Epithelial cell of esophagus (primary cell): ENCODE results near the gene TMEM35B.

ENCODE experiments used
- DNase-seq: peaks from one replicate; pipeline ENCODE4 v3.0.0; 2010; ENCODE audit warnings: low read depth
- H3K4me3 ChIP-seq: 2 replicates; pipeline ENCODE4 v1.5.1; 2011; ENCODE audit warnings: mild to moderate bottlenecking, low read length, control low read depth
- CTCF ChIP-seq: IDR thresholded peaks from 2 replicates; pipeline ENCODE4 v1.5.1; 2011; ENCODE audit warnings: low read depth, mild to moderate bottlenecking, low read length, control low read depth, inconsistent platforms; ENCODE audit not compliant: insufficient read depth; ENCODE audit errors: missing control alignments

Gene TMEM35B

DNA sequence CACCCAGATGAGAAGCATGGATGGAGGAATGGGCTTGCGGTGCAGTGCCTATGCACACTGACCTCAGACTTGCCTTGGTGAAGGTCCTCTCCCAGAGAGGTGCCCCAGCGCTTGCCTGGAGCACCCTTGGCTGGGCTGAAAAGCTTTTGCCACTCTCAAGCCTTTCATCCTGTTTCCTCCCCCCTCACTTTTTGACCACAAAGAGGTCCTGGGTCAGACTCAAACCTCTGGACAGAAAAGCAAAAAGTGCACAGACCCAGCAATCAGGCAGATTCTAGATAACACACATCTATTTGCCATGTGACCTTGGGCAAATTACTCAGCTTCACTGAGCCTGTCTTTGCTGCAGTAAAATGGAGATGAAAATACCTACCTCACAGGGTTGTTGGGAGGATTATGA, 7.3 kb downstream of the TMEM35B start:
- no peak for DNase-seq
- no peak overlapping the region for H3K4me3 ChIP-seq
- TF ChIP-seq CTCF = no peak

DNA sequence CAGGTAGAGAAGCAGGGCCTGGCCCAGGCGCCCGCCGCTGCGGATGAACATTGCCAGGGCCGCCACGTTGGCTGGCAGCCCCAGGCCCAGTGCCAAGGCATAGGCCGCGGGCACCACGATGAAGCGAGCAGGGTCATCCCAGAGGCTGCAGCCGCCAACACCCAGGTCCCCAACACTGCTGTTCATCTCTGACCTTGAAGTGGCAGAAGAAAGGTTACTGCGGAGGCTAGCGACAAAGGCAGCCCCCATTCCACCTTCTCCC, 8.0 kb downstream of the TMEM35B start:
- DNase-seq = no peak
- H3K4me3 ChIP-seq = no peak overlapping the region
- no peak for TF ChIP-seq CTCF

DNA sequence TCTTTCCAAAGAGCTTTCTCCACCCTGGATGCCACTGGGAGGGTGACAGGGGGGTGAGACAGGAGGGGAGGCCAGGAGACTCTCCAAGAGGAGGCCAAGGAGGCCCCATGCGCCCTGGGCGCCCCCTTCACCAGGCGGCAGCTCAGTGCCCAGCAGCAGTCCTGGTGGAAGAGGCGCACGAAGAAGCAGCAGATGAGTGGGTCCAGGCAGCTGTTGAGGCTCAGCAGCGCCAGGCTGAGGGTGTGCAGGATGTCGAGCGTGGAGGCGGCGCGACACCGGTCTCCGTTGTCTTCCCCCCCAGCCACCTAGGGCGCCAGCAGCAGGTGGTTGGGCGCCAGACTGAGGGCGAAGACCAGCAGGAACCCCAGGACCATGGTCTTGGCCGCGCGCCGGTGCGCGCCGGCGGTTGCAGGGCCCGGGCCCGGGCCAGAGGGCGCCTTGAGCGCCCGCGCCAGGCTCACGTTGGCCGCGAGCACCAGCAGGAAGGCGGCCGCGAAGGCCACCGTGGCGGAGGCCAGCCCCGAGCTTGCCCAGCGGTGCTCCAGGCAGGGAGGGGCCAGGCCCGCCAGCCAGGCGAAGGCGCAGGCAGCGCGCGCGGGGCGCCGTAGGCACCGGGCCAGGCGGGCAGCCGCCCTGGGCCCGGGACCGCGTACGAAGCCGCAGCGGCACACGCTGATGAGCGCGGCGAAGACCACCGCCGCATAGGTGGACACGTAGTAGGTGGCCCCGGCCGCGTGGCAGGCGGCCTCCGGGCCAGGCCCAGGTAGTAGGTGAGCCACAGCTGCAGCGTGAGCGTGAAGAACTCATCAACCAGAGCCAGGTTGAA, 8.6 kb downstream of the TMEM35B start:
- H3K4me3 ChIP-seq = no peak overlapping the region
- no peak for TF ChIP-seq CTCF
- DNase-seq = no peak

DNA sequence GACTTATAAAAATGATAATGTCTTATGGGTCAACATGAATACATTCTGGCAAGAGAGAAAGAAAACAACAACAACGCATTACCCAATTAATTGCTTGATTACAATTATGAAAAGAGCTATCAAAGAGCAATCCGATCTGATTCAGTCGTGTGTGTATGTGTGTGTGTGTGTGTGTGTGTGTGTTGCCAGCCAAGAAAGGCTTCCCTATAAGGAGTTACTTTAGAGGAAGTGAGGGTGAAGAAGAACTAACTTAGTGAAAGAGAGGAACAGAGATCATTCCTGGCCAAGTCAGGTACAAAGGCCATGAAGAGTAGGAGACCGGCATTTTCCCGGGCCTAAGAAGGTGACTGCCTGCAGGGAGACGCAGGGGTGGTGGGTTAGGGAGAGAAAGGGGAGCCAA, 9.4 kb downstream of the TMEM35B start:
- H3K4me3 ChIP-seq = no peak overlapping the region
- no peak for TF ChIP-seq CTCF
- no peak for DNase-seq

DNA sequence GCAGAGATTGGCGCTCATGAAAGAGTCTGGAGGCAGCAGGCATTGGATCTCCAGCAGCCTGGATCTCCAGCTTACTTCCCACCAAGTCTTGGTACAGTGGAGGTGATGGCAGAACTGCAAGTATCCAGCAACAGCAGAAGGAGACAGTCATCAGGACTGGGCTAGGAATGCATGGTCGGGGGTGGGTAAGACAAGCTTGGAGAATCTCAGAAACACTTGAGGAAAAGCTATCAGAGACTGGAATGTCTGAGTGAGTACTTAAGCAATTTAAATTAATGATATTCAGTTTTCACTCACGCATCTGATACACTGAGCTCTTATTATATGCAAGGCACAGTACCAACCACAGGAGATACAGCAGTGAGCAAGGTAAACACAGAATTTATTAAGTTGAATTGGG, 9.8 kb downstream of the TMEM35B start:
- TF ChIP-seq CTCF = no peak
- H3K4me3 ChIP-seq = no peak overlapping the region
- no peak for DNase-seq

- no peak overlapping the region for H3K4me3 ChIP-seq
- no peak for TF ChIP-seq CTCF
- no peak for DNase-seq
These were observed 10.5 kb downstream of the TMEM35B start for GRCh38 chr1:34974626-34975025.

DNA sequence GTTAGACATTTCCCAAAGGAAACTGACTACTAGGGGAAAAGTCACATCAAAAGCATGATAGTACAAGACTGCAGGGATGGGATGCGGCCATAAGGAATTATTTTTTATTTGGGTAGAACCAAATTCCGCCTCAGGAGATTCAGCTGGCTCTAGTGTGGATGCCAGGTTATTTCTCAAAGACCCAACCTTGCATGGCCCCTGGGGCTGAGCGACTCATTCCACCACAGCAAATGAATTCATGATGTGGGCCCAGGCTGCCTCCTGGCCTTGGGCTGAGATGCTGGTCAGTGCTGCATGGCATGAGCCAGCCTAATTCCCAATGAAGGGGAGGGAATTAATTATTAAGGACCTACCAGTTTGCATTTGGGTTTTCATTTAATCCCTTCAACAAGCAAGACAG, 11.8 kb downstream of the TMEM35B start:
- H3K4me3 ChIP-seq = no peak overlapping the region
- no peak for TF ChIP-seq CTCF
- DNase-seq = peak; percentile 24
